ENCODE measurements around the gene MSI2. TPM values are rescaled to one million over a fixed set of nuclear protein-coding genes. Genes with fewer than 3 reads are reported as not detected.

MSI2 gene
- total and polyA plus RNA-seq, 2 donors (not counting 1 experiment from before 2014, with no cell fraction given): 16.1 to 196 TPM

DNA sequence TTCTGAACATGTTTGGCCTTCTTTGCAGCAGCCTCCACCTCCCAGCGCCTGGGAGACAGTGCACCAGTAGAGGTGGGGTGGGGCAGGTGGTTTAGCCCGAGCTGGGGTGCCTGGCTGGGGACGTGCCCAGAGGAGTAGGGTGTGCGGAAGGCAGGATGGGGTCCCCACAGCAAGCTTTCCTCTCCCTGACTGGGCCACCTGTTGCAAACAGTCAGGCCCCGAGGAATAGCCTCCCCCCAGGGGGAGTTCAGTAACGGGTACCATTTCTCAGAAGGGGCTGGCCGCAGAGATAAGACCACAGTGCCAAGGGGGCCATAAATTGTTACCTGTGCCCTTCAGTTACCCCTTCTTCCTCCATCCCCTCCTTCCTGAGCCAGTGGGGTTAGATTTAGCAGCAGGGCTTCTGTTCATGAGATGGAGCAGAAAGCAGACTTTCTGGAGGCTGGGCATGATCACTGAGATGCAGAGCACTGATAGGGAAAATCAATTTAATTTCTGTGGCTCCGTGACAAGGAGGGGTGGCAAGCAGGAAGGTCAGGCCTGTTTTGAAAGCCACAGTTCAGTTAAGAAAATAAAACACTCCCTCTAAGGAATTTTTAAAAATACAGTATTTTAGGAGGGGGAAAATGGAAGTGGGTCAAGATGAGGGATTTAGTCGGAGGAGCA, 181.9 kb downstream of the MSI2 start:
- Mint-ChIP-seq H3K4me3 (no peak overlapping the region), H3K27me3 (no peaks in the 10 kb centered on the region), H3K27ac (no peak overlapping the region), H3K4me1 (peaks cover 82% of the 10 kb centered on the region), H3K9me3 (ENCODE audit: insufficient read depth) (no peaks in the 10 kb centered on the region)
- Histone ChIP-seq H3K9ac (ENCODE audit: low read length) (no peak overlapping the region), H3K79me2 (ENCODE audit: control insufficient read depth, insufficient read depth, low read length) (peaks cover 68% of the 10 kb centered on the region), H2AFZ (ENCODE audit: insufficient read depth, low read depth, low read length, poor library complexity, severe bottlenecking) (no peak overlapping the region), H4K20me1 (ENCODE audit: control insufficient read depth, insufficient read depth, low read length, poor library complexity, severe bottlenecking) (peaks cover 41% of the 10 kb centered on the region), H3K36me3 (replicated peaks in 1 of 2; ENCODE audit: control extremely low read depth in 1 of 2, control insufficient read depth in 1 of 2, extremely low read depth in 1 of 2, insufficient read depth in 2 of 2, low read length in 1 of 2) (no peaks in the 10 kb centered on the region), H3K4me3 (ENCODE audit: control extremely low read depth in 1 of 5, extremely low read depth in 1 of 5, insufficient read depth in 1 of 5, low read depth in 2 of 5, low read length in 4 of 5) (no peak overlapping the region), H3K27me3 (replicated peaks in 1 of 4; ENCODE audit: control extremely low read depth in 1 of 4, control insufficient read depth in 3 of 4, insufficient read depth in 4 of 4, low read length in 3 of 4) (no peaks in the 10 kb centered on the region), H3K9me3 (ENCODE audit: control extremely low read depth in 1 of 3, control insufficient read depth in 2 of 3, insufficient read depth in 1 of 3, low read length in 2 of 3) (no peaks in the 10 kb centered on the region), H3K4me1 (ENCODE audit: control insufficient read depth in 2 of 2, insufficient read depth in 2 of 2, low read length in 2 of 2) (peaks cover 49 to 50% of the 10 kb centered on the region in 2 donors), H3K27ac (ENCODE audit: low read length in 2 of 2) (no peak overlapping the region), H3K4me2 (replicated peaks; ENCODE audit: low read depth, low read length, poor library complexity, severe bottlenecking) (peak overlapping the region; percentile 23)
- POLR2A ChIA-PET: no interaction called here
- TF ChIP-seq, protein P1, sequence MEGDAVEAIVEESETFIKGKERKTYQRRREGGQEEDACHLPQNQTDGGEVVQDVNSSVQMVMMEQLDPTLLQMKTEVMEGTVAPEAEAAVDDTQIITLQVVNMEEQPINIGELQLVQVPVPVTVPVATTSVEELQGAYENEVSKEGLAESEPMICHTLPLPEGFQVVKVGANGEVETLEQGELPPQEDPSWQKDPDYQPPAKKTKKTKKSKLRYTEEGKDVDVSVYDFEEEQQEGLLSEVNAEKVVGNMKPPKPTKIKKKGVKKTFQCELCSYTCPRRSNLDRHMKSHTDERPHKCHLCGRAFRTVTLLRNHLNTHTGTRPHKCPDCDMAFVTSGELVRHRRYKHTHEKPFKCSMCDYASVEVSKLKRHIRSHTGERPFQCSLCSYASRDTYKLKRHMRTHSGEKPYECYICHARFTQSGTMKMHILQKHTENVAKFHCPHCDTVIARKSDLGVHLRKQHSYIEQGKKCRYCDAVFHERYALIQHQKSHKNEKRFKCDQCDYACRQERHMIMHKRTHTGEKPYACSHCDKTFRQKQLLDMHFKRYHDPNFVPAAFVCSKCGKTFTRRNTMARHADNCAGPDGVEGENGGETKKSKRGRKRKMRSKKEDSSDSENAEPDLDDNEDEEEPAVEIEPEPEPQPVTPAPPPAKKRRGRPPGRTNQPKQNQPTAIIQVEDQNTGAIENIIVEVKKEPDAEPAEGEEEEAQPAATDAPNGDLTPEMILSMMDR (IDR thresholded peaks at IDR 0.05): no peak
- no peak for TF ChIP-seq EZH2 (IDR thresholded peaks at IDR 0.05; ENCODE audit: borderline replicate concordance, insufficient read depth, low read depth, low read length, poor library complexity, severe bottlenecking)
- CTCF ChIA-PET: no interaction called here
- ATAC-seq (ENCODE audit: low read depth): no peak
- 13% methylated on average over 5 of the region's 9 CpGs for WGBS (ENCODE audit: insufficient coverage)
- no peak for DNase-seq
- intact Hi-C loops (cut with micrococcal nuclease): no loop called here

DNA sequence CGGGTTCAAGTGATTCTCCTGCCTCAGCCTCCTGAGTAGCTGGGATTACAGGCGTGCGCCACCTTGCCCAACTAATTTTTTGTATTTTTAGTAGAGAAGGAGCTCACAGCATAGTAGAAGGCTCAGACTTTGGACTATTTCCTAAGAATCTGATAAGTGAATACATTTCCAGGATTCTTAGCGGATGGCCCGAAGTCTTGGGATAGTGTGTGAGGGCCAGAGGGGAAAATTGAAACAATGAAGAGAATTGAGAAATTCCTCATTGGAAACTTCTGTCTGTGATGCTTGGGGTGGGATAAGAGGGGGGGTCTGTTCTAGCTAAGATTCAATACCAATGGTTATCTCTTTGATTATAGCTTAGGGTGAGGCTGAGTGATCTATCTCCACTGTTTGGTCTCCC, 183.3 kb downstream of the MSI2 start:
- Histone ChIP-seq H4K20me1 (ENCODE audit: control insufficient read depth, insufficient read depth, low read length, poor library complexity, severe bottlenecking) (peaks cover 51% of the 10 kb centered on the region), H3K9me3 (ENCODE audit: control extremely low read depth in 1 of 3, control insufficient read depth in 2 of 3, insufficient read depth in 1 of 3, low read length in 2 of 3) (no peaks in the 10 kb centered on the region), H3K4me2 (replicated peaks; ENCODE audit: low read depth, low read length, poor library complexity, severe bottlenecking) (peak overlapping the region; percentile 34), H2AFZ (ENCODE audit: insufficient read depth, low read depth, low read length, poor library complexity, severe bottlenecking) (no peak overlapping the region), H3K4me1 (ENCODE audit: control insufficient read depth in 2 of 2, insufficient read depth in 2 of 2, low read length in 2 of 2) (peaks cover 61 to 63% of the 10 kb centered on the region in 2 donors), H3K36me3 (replicated peaks in 1 of 2; ENCODE audit: control extremely low read depth in 1 of 2, control insufficient read depth in 1 of 2, extremely low read depth in 1 of 2, insufficient read depth in 2 of 2, low read length in 1 of 2) (no peaks in the 10 kb centered on the region), H3K4me3 (ENCODE audit: control extremely low read depth in 1 of 5, extremely low read depth in 1 of 5, insufficient read depth in 1 of 5, low read depth in 2 of 5, low read length in 4 of 5) (no peak overlapping the region), H3K79me2 (ENCODE audit: control insufficient read depth, insufficient read depth, low read length) (peaks cover 70% of the 10 kb centered on the region), H3K27ac (ENCODE audit: low read length in 2 of 2) (no peak overlapping the region), H3K9ac (ENCODE audit: low read length) (no peak overlapping the region), H3K27me3 (replicated peaks in 1 of 4; ENCODE audit: control extremely low read depth in 1 of 4, control insufficient read depth in 3 of 4, insufficient read depth in 4 of 4, low read length in 3 of 4) (no peaks in the 10 kb centered on the region)
- no peaks in the 10 kb centered on the region for H3K27me3 Mint-ChIP-seq
- POLR2A ChIA-PET: interaction anchor here (0.6 to 1.2 kb wide), 2 partner anchors 12 to 437 kb away, joined by 3 to 4 read pairs; no protein-coding TSS in a partner anchor
- DNase-seq: no peak
- no peaks in the 10 kb centered on the region for H3K9me3 Mint-ChIP-seq (ENCODE audit: insufficient read depth)
- 100% methylated on average over 2 of the region's 5 CpGs for WGBS (ENCODE audit: insufficient coverage)
- intact Hi-C loops (cut with micrococcal nuclease): loop anchor here (5.0 kb wide), 2 partner anchors 113 to 183 kb away; no protein-coding TSS in a partner anchor
- no peak for TF ChIP-seq EZH2 (IDR thresholded peaks at IDR 0.05; ENCODE audit: borderline replicate concordance, insufficient read depth, low read depth, low read length, poor library complexity, severe bottlenecking)
- TF ChIP-seq, protein P1 (IDR thresholded peaks at IDR 0.05): no peak
- no peak overlapping the region for H3K4me3 Mint-ChIP-seq
- CTCF ChIA-PET: interaction anchor here (0.7 to 3.5 kb wide), 4 partner anchors 21 to 562 kb away, joined by 3 to 14 read pairs (median 4); no protein-coding TSS in a partner anchor
- H3K27ac Mint-ChIP-seq: peak overlapping the region; percentile 77
- ATAC-seq (ENCODE audit: low read depth): no peak
- H3K4me1 Mint-ChIP-seq: peaks cover 88% of the 10 kb centered on the region

All from B cell (primary cell).